ENCODE measurements around the gene CDC42EP1. TPM values are rescaled to one million over a fixed set of nuclear protein-coding genes. Genes with fewer than 3 reads are reported as not detected.
A peak's percentile ranks its signal among the peaks of the same experiment; 100 is the strongest.

Gene CDC42EP1
- total and polyA plus RNA-seq, 4 experiments from 2014 or later, result not detected

DNA sequence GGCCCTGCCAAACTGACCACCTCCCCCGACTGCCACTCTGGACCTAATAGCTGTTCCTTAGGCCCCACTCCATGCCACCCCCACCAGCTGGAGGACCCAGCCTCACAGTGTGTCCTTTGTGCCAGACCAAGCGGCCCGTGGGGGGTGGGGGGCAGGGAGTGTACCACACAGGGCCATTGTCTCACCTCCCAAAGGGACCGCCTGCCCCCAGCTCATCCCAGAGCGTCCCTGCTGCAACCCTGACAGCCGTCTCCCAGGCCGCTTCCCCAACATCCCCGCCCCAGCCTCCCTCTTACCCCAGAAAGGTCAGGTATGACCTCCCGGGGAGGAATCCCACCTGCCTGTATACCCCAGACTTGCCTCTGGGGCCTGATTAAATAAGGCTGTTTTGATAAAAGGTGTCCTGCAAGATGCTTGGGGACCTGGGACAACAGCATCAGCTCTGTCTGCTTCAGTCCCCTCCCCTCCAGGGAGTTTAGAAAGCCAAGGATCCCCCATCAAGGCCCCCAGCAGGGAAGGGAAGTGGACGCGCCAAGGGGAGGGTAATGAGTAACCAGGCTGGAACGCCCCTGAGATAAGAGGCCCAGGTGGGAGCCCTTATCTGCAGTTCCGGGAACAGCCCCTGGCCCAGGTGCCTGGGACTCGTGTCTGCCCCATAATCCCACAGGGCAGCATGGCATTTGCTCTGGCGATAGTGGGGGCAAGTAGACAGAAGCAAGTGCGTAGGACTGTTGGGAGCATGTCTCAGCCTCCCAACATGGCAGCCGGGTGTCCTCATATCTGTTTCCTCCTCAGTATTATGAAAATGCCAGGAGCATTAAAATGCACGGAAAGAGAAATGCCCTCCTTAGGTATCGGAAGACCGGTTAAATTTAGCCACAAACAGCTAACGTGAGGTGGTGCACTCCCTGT lies 9.0 kb downstream of the CDC42EP1 start:
- POLR2A ChIA-PET (ENCODE audit: partially characterized antibody), result interaction anchor here (3.2 to 3.5 kb wide), 2 partner anchors 23 to 29 kb away, joined by 21 to 60 read pairs; no protein-coding TSS in a partner anchor
- Mint-ChIP-seq H3K27ac (no peak overlapping the region), H3K4me3 (no peak overlapping the region), H3K4me1 (peaks cover 11 to 22% (median 18%) of the 10 kb centered on the region in 4 donors), H3K9me3 (no peaks in the 10 kb centered on the region), H3K36me3 (no peaks in the 10 kb centered on the region), H3K27me3 (peaks cover 2 to 8% of the 10 kb centered on the region in 2 donors)
- Histone ChIP-seq H3K36me3 (ENCODE audit: insufficient read depth, low read length) (no peaks in the 10 kb centered on the region), H3K27ac (ENCODE audit: low read depth, low read length) (no peak overlapping the region), H3K4me1 (ENCODE audit: insufficient read depth, low read length) (peaks cover 20% of the 10 kb centered on the region), H3K9me3 (ENCODE audit: control insufficient read depth in 1 of 2, low read length in 2 of 2) (no peaks in the 10 kb centered on the region), H3K4me3 (ENCODE audit: low read length in 2 of 2) (no peak overlapping the region), H3K27me3 (ENCODE audit: insufficient read depth, low read length) (peaks cover 1% of the 10 kb centered on the region)
- intact Hi-C loops (cut with micrococcal nuclease), result no loop called here
- DNase-seq, result no peak
- CTCF ChIA-PET (ENCODE audit: partially characterized antibody), result interaction anchor here (1.5 to 21.0 kb wide), 5 partner anchors 8 to 139 kb away, joined by 3 to 523 read pairs (median 8); no protein-coding TSS in a partner anchor

GRCh38 chr22:37569921-37570660 lies 9.8 kb downstream of the CDC42EP1 start:
- no peaks in the 10 kb centered on the region for H3K36me3 Mint-ChIP-seq
- intact Hi-C loops (cut with micrococcal nuclease), result no loop called here
- Histone ChIP-seq H3K9me3 (ENCODE audit: control insufficient read depth in 1 of 2, low read length in 2 of 2) (no peaks in the 10 kb centered on the region), H3K36me3 (ENCODE audit: insufficient read depth, low read length) (no peaks in the 10 kb centered on the region), H3K27me3 (ENCODE audit: insufficient read depth, low read length) (no peaks in the 10 kb centered on the region), H3K4me1 (ENCODE audit: insufficient read depth, low read length) (peaks cover 20% of the 10 kb centered on the region), H3K27ac (ENCODE audit: low read depth, low read length) (no peak overlapping the region), H3K4me3 (ENCODE audit: low read length in 2 of 2) (no peak overlapping the region)
- POLR2A ChIA-PET (ENCODE audit: partially characterized antibody), result no interaction called here
- H3K4me1 Mint-ChIP-seq, result peaks cover 11 to 22% (median 17%) of the 10 kb centered on the region in 4 donors
- no peak for DNase-seq
- H3K27me3 Mint-ChIP-seq, result peaks cover 2 to 8% of the 10 kb centered on the region in 2 donors
- no peak overlapping the region for H3K4me3 Mint-ChIP-seq
- CTCF ChIA-PET (ENCODE audit: partially characterized antibody), result interaction anchor here (1.2 to 21.0 kb wide), 5 partner anchors 9 to 97 kb away, joined by 3 to 523 read pairs (median 8); no protein-coding TSS in a partner anchor
- no peaks in the 10 kb centered on the region for H3K9me3 Mint-ChIP-seq
- no peak overlapping the region for H3K27ac Mint-ChIP-seq

GRCh38 chr22:37570661-37570976 lies 10.3 kb downstream of the CDC42EP1 start:
- Mint-ChIP-seq H3K27me3 (peaks cover 2 to 8% of the 10 kb centered on the region in 2 donors), H3K4me1 (peaks cover 11 to 22% (median 17%) of the 10 kb centered on the region in 4 donors), H3K27ac (peak overlapping the region in 1 of 7 donors; percentile 40), H3K36me3 (no peaks in the 10 kb centered on the region), H3K4me3 (no peak overlapping the region), H3K9me3 (no peaks in the 10 kb centered on the region)
- H3K4me1 ChIP-seq (ENCODE audit: insufficient read depth, low read length), result peaks cover 20% of the 10 kb centered on the region
- no peaks in the 10 kb centered on the region for H3K27me3 ChIP-seq (ENCODE audit: insufficient read depth, low read length)
- H3K4me3 ChIP-seq (ENCODE audit: low read length in 2 of 2), result no peak overlapping the region
- no peak overlapping the region for H3K27ac ChIP-seq (ENCODE audit: low read depth, low read length)
- CTCF ChIA-PET (ENCODE audit: partially characterized antibody), result interaction anchor here (1.2 to 21.0 kb wide), 5 partner anchors 9 to 98 kb away, joined by 3 to 523 read pairs (median 8); no protein-coding TSS in a partner anchor
- no peaks in the 10 kb centered on the region for H3K36me3 ChIP-seq (ENCODE audit: insufficient read depth, low read length)
- DNase-seq, result no peak
- POLR2A ChIA-PET (ENCODE audit: partially characterized antibody), result no interaction called here
- no peaks in the 10 kb centered on the region for H3K9me3 ChIP-seq (ENCODE audit: control insufficient read depth in 1 of 2, low read length in 2 of 2)
- intact Hi-C loops (cut with micrococcal nuclease), result no loop called here

DNA sequence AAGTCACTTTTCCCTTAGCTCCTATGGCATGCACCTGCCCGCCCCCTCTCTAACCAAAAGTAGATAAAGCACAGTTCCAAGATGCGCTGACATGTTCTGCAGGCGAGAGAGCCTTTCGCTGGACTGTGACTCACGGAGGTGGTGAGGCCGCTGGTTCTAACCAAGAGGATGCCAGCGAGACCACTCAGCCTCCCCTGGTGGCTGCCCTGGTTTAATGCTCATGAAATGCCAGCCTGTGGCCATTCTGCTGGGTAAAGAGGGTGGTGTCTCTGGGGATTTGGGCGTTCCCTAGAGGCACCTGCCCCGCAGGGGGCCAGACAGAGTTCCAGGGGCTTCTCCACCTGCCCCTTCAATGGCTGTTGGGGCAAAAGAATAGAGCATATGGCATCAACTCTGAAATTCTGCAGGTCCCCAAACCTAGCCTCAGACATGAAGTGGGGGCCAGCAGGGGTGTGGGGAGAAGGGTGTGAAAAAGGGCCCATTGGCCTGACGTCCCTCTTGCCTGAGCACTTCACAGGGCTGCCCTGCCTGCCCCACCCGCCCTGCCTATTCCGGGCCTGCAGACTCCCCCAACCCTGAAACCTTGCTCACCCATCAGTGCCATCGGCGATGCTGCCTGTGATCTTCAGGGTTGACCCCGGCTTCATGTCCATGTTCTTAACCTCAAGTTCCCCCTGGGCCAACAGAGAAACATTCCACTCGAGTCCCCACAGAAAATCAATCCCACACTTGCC lies 11.1 kb downstream of the CDC42EP1 start:
- intact Hi-C loops (cut with micrococcal nuclease), result no loop called here
- peak overlapping the region in 1 of 7 donors; percentile 40 for H3K27ac Mint-ChIP-seq
- DNase-seq, result no peak
- no peak overlapping the region for H3K4me3 ChIP-seq (ENCODE audit: low read length in 2 of 2)
- H3K36me3 Mint-ChIP-seq, result no peaks in the 10 kb centered on the region
- peaks cover 9 to 13% (median 11%) of the 10 kb centered on the region in 4 donors for H3K4me1 Mint-ChIP-seq
- no peaks in the 10 kb centered on the region for H3K27me3 ChIP-seq (ENCODE audit: insufficient read depth, low read length)
- H3K27me3 Mint-ChIP-seq, result peaks cover 0 to 5% of the 10 kb centered on the region in 2 donors
- no peak overlapping the region for H3K4me3 Mint-ChIP-seq
- H3K9me3 Mint-ChIP-seq, result no peaks in the 10 kb centered on the region
- POLR2A ChIA-PET (ENCODE audit: partially characterized antibody), result no interaction called here
- H3K27ac ChIP-seq (ENCODE audit: low read depth, low read length), result no peak overlapping the region
- no peaks in the 10 kb centered on the region for H3K36me3 ChIP-seq (ENCODE audit: insufficient read depth, low read length)
- no peaks in the 10 kb centered on the region for H3K9me3 ChIP-seq (ENCODE audit: control insufficient read depth in 1 of 2, low read length in 2 of 2)
- peaks cover 12% of the 10 kb centered on the region for H3K4me1 ChIP-seq (ENCODE audit: insufficient read depth, low read length)
- CTCF ChIA-PET (ENCODE audit: partially characterized antibody), result interaction anchor here (1.2 to 21.0 kb wide), 5 partner anchors 10 to 99 kb away, joined by 3 to 523 read pairs (median 8); no protein-coding TSS in a partner anchor

DNA sequence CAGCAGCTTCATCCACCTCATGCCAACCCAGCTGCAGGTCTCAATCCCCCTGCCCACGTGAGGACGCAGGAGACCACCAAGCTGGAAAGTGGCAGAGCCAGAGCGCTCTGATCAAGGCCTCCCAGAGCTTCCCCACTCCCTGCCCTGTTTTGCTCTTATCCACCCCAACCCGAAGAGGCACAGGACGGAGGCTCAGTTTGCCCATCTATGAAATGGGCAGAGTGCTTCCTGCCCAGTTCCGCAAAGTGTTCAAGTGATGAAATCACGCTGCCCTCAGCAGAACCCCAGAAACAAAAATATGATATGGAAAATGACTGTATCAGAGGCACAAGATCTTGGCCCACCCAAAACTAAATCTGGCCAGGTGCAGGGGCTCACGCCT lies 11.7 kb downstream of the CDC42EP1 start:
- DNase-seq, result no peak
- intact Hi-C loops (cut with micrococcal nuclease), result no loop called here
- H3K36me3 ChIP-seq (ENCODE audit: insufficient read depth, low read length), result no peaks in the 10 kb centered on the region
- Mint-ChIP-seq H3K4me1 (peaks cover 5 to 8% (median 6%) of the 10 kb centered on the region in 4 donors), H3K36me3 (no peaks in the 10 kb centered on the region), H3K9me3 (no peaks in the 10 kb centered on the region), H3K27me3 (peaks cover 0 to 5% of the 10 kb centered on the region in 2 donors), H3K4me3 (no peak overlapping the region), H3K27ac (no peak overlapping the region)
- no peak overlapping the region for H3K4me3 ChIP-seq (ENCODE audit: low read length in 2 of 2)
- H3K4me1 ChIP-seq (ENCODE audit: insufficient read depth, low read length), result peaks cover 7% of the 10 kb centered on the region
- CTCF ChIA-PET (ENCODE audit: partially characterized antibody), result interaction anchor here (2.4 to 21.0 kb wide), 2 partner anchors 10 to 27 kb away, joined by 8 to 523 read pairs; no protein-coding TSS in a partner anchor
- no peak overlapping the region for H3K27ac ChIP-seq (ENCODE audit: low read depth, low read length)
- no peaks in the 10 kb centered on the region for H3K9me3 ChIP-seq (ENCODE audit: control insufficient read depth in 1 of 2, low read length in 2 of 2)
- H3K27me3 ChIP-seq (ENCODE audit: insufficient read depth, low read length), result no peaks in the 10 kb centered on the region
- POLR2A ChIA-PET (ENCODE audit: partially characterized antibody), result no interaction called here

DNA sequence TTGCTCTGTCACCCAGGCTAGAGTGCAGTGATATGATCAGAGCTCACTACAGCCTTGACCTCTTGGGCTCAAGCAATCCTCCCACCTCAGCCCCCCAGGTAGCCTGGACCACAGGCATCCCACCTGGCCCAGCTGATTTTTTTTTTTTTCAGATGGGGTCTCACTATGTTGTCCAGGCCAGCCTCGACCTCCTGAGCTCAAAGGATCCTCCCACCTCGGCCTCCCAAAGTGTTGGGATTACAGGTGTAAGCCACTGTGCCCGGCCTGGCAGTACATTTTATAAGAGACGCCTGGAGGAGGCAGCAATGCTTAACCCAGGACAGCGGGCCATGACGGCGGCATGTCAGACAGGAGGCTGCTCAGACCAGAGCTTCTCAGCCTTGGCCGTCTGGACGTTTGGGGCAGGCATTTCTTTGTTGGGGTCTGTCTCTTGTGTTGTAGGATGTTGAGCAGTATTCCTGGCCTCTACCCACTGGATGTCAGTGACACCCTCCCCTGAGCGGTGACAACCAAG lies 15.3 kb downstream of the CDC42EP1 start:
- Mint-ChIP-seq H3K27me3 (no peaks in the 10 kb centered on the region), H3K27ac (no peak overlapping the region), H3K4me3 (no peak overlapping the region), H3K36me3 (no peaks in the 10 kb centered on the region), H3K4me1 (peaks cover 4 to 9% (median 8%) of the 10 kb centered on the region in 4 donors), H3K9me3 (no peaks in the 10 kb centered on the region)
- DNase-seq, result no peak
- intact Hi-C loops (cut with micrococcal nuclease), result no loop called here
- POLR2A ChIA-PET (ENCODE audit: partially characterized antibody), result no interaction called here
- no peak overlapping the region for H3K27ac ChIP-seq (ENCODE audit: low read depth, low read length)
- CTCF ChIA-PET (ENCODE audit: partially characterized antibody), result interaction anchor here (0.7 to 1.3 kb wide), 6 partner anchors 9 to 37 kb away, joined by 3 to 6 read pairs (median 4); no protein-coding TSS in a partner anchor
- H3K4me1 ChIP-seq (ENCODE audit: insufficient read depth, low read length), result peaks cover 10% of the 10 kb centered on the region
- no peak overlapping the region for H3K4me3 ChIP-seq (ENCODE audit: low read length in 2 of 2)
- no peaks in the 10 kb centered on the region for H3K9me3 ChIP-seq (ENCODE audit: control insufficient read depth in 1 of 2, low read length in 2 of 2)
- no peaks in the 10 kb centered on the region for H3K27me3 ChIP-seq (ENCODE audit: insufficient read depth, low read length)
- H3K36me3 ChIP-seq (ENCODE audit: insufficient read depth, low read length), result no peaks in the 10 kb centered on the region

Data from CD4-positive, alpha-beta memory T cell (primary cell).